ACHN (cell line): ENCODE measurements around the gene CENPP.
"Not testable (repeated sequence)": the region's sequence is repeated elsewhere in the genome, so short reads cannot be mapped to it uniquely, and the experiment has no call there.

Experiments
- DNase-seq: peaks from one replicate; pipeline ENCODE4 v3.0.0-alpha.2; 2015
- in situ Hi-C: cut with HindIII; loops from 2 replicates; pipeline ENCODE4 v1.10.0; 2017; ENCODE audit warnings: low sequenced_read_pairs, low pct_ligation_motif_present, low pct_unique_long_range_greater_than_20kb

CENPP gene

GRCh38 chr9:92613268-92614122 lies 287.7 kb downstream of the CENPP start:
- in situ Hi-C loops: no loop called here

DNA sequence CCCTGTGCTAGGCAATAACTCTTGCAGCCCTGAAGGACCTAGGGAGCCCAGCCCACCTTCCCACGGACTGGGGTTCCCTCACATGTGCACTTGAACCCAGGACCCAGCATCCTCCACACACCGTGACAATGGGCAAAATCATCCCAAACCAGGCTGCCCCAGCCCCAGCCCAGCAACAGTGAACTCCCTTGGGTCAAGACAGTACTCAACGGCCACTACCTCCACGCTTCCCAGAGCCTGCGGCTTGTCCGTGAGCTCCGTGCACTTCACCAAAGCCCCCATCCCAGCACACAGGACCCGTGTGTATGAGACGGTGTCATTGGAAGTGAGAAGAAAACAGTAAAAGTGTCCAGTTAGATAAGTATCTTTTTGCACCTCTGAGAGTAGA lies 288.4 kb downstream of the CENPP start:
- in situ Hi-C loops: no loop called here
- DNase-seq: no peak

More at GRCh38 chr9:92613268-92614122, 287.7 kb downstream of the CENPP start:
- no peak for DNase-seq

- DNase-seq: no peak
- in situ Hi-C loops: no loop called here
These were observed 289.2 kb downstream of the CENPP start for GRCh38 chr9:92614763-92615461.

DNA sequence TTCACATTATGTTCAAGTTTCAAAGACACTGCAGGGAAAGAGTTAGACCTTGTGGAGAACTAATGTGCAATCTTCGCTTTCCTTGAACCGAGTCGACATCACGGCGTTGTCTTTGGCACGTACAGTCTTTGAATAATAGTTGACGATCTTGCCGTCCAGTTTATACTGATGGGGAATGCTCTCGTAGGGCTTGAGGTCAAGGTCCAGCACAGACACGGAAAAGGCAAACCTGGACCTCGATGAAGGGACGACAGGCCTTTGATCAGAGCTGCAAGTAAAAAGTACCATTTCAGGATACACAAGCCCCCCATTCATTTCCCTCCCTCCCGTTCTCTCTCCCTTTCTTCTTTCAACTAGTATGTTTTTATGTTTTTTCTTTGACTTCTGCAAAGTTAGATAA lies 290.0 kb downstream of the CENPP start:
- no peak for DNase-seq
- in situ Hi-C loops: no loop called here

DNA sequence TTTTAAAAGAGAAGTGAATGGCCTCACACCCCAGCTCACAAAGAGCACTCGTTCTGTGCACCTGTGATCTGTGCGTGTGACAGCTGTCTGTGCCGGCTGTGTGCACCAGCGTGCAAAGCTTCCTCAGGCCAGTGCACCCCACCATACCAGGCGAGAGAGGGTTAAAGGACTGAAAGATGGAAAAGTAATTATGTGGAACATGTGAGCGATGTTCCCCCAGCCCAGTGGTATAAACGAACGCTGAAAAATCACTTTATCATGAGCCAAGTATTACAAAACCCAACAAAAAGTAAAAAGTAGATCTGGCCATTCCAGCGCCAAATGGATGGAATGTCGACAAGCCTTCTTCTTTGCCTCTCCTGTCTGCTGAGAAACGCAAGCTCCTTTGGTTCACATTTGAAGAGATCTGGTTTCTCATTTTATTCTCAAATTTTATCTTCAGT lies 290.5 kb downstream of the CENPP start:
- DNase-seq: no peak
- in situ Hi-C loops: no loop called here

GRCh38 chr9:92616655-92617111 lies 290.9 kb downstream of the CENPP start:
- in situ Hi-C loops: no loop called here
- DNase-seq: no peak

DNA sequence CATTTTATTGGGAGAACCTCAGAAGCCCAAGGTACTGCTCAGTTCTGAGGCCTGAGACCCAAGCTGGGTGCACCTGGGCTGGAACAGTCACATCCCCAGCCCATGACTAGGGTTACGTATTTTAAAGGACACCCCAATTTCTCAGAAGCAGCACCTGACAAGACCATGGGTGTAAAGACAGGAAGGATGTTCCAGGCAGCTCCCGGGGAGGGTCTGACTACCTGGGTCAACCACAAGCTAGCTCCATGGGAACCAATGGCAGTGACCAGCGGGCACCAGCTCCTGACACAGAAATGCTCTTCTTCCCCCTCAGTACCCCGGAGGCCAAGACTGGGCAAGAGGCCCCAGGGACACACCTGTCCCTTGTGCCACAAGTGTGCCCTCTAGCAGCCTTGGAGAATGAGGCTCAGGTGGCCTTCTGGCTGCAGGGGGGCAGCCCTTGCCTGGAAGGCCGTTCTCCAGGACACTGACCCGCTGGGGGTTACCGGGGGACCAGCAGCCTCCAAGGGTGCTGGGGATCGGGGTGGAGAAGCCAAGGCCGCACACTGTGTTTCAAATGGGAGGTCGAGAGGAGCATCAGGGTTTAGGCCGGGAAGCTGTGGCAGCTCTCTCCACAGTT lies 291.6 kb downstream of the CENPP start:
- in situ Hi-C loops: no loop called here
- DNase-seq: no peak

- in situ Hi-C loops: no loop called here
- no peak for DNase-seq
These were observed 292.3 kb downstream of the CENPP start for GRCh38 chr9:92617951-92618510.

- DNase-seq: no peak
- in situ Hi-C loops: no loop called here
These were observed 293.0 kb downstream of the CENPP start for GRCh38 chr9:92618633-92619225.

- no peak for DNase-seq
- in situ Hi-C loops: no loop called here
These were observed 294.0 kb downstream of the CENPP start for GRCh38 chr9:92619601-92620300.

GRCh38 chr9:92620845-92621244 lies 295.1 kb downstream of the CENPP start:
- DNase-seq: no peak
- in situ Hi-C loops: no loop called here

DNA sequence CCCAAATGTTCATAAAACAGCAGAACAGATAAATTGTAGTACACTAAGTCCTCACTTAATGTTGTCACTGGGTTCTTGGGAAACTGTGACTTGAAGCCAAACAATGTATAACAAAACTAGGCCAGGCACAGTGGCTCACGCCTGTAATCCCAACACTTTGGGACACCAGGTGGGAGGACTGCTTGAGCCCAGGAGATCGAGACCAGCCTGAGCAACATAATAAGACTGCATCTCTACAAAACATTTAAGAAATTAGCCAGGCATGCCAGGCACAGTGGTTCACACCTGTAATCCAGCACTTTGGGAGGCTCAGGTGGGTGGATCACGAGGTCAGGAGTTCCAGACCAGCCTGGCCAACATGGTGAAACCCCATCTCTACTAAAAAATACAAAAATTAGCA lies 298.2 kb downstream of the CENPP start:
- DNase-seq, in situ Hi-C loops: not testable (repeated sequence)

- no peak for DNase-seq
- in situ Hi-C loops: no loop called here
These were observed 300.7 kb downstream of the CENPP start for GRCh38 chr9:92626484-92626883.

GRCh38 chr9:92627651-92628050 lies 301.9 kb downstream of the CENPP start:
- in situ Hi-C loops: no loop called here
- no peak for DNase-seq

DNA sequence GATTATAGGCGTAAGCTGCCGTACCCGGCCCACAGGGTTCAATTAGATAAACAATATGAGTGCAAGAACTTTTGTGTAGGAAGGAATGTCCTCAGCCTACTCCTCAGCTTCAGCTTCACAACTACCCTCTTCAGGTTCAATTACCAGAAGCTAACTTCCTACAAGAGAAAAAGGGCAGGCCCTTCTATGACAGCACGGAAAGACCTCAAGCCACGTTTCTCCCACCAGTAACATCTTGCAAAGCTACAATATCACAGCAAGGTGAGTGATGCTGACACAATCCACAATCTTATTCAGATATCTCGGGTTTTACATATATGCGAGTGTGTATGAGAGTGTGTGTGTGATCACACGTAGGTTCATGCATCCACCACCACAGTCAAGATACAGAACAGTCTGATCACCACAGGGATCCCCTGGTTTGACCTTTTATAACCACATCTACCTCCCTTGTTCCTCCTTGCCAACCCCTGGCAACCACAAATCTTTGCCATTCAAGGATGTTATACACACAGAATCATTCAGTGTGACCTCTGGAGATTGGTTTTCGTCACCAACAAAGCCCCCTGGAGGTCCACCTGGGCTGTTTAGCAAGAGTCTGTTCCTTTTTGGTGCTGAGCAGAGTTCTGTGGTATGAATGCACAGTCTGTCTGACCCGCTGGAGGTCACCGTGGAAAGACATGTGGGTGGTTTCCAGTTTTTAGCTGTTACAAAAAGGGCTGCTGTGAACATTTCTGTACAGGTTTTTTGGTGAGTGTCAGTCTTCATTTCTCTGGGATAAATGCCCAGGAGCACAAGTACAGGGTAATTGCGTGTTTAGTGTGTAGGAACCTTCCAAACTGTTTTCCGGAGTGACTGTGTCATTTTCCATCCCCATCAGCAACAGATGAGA lies 305.9 kb downstream of the CENPP start:
- in situ Hi-C loops: no loop called here
- no peak for DNase-seq

DNA sequence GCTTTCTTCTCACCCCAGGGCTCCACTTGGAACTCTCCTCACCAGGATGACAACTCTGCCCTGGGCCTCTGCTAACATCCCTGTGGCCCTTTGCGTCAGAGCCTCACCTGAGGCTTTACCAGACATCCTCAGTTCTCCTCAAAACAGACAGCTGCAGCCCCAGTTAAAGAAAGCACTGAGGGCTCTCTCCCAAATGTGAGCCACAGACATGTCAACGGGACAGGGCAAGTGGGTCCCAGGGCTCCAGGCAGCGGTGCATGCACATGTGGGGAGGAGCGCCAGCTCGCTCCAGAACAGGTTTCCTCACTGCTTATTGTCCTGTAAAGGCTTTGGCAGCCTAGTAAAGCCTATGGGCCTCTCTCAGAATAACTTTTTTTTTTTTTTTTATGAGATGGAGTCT lies 306.9 kb downstream of the CENPP start:
- in situ Hi-C loops: no loop called here
- DNase-seq: no peak

- in situ Hi-C loops: no loop called here
- DNase-seq: no peak
These were observed 308.0 kb downstream of the CENPP start for GRCh38 chr9:92633614-92634278.
